HUES48 (cell line): Measurements from ENCODE around the gene CTRB1.
A peak's percentile ranks its signal among the peaks of the same experiment; 100 is the strongest.

Experiments
- H3K27ac ChIP-seq: one replicate; pipeline ENCODE4 v1.7.0; 2013; ENCODE audit warnings: low read depth, low read length, inconsistent platforms
- H3K27me3 ChIP-seq: 2 replicates; pipeline ENCODE4 v1.6.1; 2013; ENCODE audit warnings: mild to moderate bottlenecking, low read length; ENCODE audit not compliant: control insufficient read depth, insufficient read depth
- H3K36me3 ChIP-seq: 2 replicates; pipeline ENCODE4 v1.6.1; 2013; ENCODE audit warnings: low read length; ENCODE audit not compliant: control insufficient read depth, insufficient read depth
- H3K4me1 ChIP-seq: 2 replicates; pipeline ENCODE4 v1.6.1; 2013; ENCODE audit warnings: mild to moderate bottlenecking, low read length; ENCODE audit not compliant: control insufficient read depth, insufficient read depth
- H3K4me3 ChIP-seq: 2 replicates; pipeline ENCODE4 v1.5.1; 2013; ENCODE audit warnings: mild to moderate bottlenecking, low read depth, low read length
- H3K9ac ChIP-seq: 2 replicates; pipeline ENCODE4 v1.6.1; 2013; ENCODE audit warnings: mild to moderate bottlenecking, low read depth, low read length, moderate library complexity
- H3K9me3 ChIP-seq: 2 replicates; pipeline ENCODE4 v1.6.1; 2013; ENCODE audit warnings: low read length; ENCODE audit not compliant: control insufficient read depth, insufficient read depth

Gene CTRB1

GRCh38 chr16:75251280-75252048 is 32.7 kb downstream of the CTRB1 start, which contains the start of gene BCAR1:
Gene BCAR1, minus strand, starts transcription at chr16:75251624. Its CDS starts 142 bp downstream, at chr16:75251482.
- Histone ChIP-seq H3K27me3 (no peaks in the 10 kb centered on the region), H3K9ac (peak within 1 kb of the TSS; percentile 66), H3K4me3 (peak within 1 kb of the TSS; percentile 79), H3K36me3 (no peaks in the 10 kb centered on the region; the same call in 1 of the 2 replicates), H3K9me3 (no peaks in the 10 kb centered on the region), H3K27ac (peak within 1 kb of the TSS; percentile 89), H3K4me1 (peaks cover 56% of the 10 kb centered on the region)

DNA sequence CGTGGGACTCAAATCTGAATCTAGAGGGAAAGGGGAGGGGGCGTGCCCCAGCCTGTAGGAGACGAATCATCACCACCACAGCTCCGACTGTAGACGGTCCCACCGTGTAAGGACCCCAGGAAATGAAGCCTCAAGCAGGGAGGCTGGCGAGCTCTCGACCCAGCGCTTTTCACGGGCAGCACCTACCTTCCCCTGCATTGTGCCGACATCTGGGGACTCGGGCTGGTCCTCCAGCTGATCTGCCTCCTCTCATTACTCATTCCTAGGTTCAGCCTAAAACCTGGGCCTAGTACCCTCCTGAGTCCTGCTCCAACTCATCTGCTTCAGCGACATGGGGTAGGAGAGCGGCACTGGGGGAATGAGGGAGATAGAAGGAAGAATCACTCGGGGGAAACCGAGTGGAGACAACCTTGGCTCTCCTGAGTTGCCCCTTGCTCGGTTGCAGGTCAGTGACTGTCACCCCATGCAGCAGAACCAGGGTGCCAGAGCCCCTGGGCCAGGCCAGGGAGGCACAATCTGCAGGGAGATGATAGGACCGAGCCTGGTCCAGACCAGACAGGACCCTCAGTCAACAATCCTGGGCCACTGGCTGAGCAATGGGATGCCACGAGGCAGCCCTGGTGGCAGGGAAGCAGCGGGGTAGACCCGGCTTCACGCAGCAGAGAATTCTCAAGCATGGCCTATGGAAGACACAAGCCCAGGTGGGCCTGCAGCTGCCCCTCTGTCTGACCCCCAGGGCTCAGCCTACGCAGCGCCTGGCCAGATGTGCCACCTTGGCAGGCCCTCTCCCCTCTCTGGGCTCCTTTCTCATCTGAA is 33.5 kb downstream of the CTRB1 start:
- no peaks in the 10 kb centered on the region for H3K27me3 ChIP-seq
- peaks cover 64% of the 10 kb centered on the region for H3K4me1 ChIP-seq
- peak overlapping the region; percentile 89 for H3K27ac ChIP-seq
- H3K9me3 ChIP-seq: no peaks in the 10 kb centered on the region
- no peaks in the 10 kb centered on the region; the same call in 1 of the 2 replicates for H3K36me3 ChIP-seq
- peak overlapping the region; percentile 21 for H3K9ac ChIP-seq
- H3K4me3 ChIP-seq: peak overlapping the region; percentile 34

- no peaks in the 10 kb centered on the region; the same call in 1 of the 2 replicates for H3K36me3 ChIP-seq
- no peaks in the 10 kb centered on the region for H3K27me3 ChIP-seq
- peaks cover 66% of the 10 kb centered on the region for H3K4me1 ChIP-seq
- H3K27ac ChIP-seq: peak overlapping the region; percentile 89
- peak overlapping the region; percentile 64 for H3K9ac ChIP-seq
- H3K9me3 ChIP-seq: no peaks in the 10 kb centered on the region
- H3K4me3 ChIP-seq: peak overlapping the region; percentile 38
Observed at GRCh38 chr16:75252946-75253911, 34.4 kb downstream of the CTRB1 start.

GRCh38 chr16:75254359-75254837 is 35.6 kb downstream of the CTRB1 start:
- H3K4me3 ChIP-seq: no peak overlapping the region
- H3K27me3 ChIP-seq: no peaks in the 10 kb centered on the region
- no peaks in the 10 kb centered on the region for H3K9me3 ChIP-seq
- peaks cover 70% of the 10 kb centered on the region for H3K4me1 ChIP-seq
- peak overlapping the region; percentile 41; the same call in 1 of the 2 replicates for H3K9ac ChIP-seq
- H3K27ac ChIP-seq: peak overlapping the region; percentile 89
- H3K36me3 ChIP-seq: no peaks in the 10 kb centered on the region

DNA sequence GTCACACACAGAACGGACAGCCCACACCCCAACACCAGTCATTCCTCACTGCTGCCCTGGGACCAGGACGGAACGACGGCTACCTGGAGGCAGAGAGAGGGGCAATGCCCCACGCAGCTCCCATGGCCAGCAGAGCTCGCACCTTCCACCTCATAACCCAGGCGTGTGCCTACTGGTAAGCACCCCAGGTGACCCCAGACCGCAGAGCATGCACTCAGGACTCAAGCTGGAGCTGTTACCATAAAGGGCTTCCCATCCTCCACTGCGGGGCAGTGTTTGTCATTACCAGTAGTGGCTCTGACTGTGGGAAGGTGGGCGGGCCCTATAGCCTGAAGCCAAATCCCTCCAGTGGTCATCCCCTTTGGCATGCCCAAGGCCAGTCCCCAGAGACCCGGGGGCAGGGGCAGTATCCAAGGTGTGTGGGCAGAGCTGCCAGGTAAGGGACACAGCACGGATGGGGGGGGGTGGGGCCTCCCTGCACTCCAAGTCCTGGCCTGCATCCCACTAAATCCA is 37.3 kb downstream of the CTRB1 start:
- no peaks in the 10 kb centered on the region for H3K27me3 ChIP-seq
- H3K27ac ChIP-seq: peak overlapping the region; percentile 83
- H3K4me3 ChIP-seq: no peak overlapping the region
- peaks cover 65% of the 10 kb centered on the region for H3K4me1 ChIP-seq
- no peaks in the 10 kb centered on the region for H3K9me3 ChIP-seq
- no peaks in the 10 kb centered on the region for H3K36me3 ChIP-seq
- no peak overlapping the region for H3K9ac ChIP-seq

DNA sequence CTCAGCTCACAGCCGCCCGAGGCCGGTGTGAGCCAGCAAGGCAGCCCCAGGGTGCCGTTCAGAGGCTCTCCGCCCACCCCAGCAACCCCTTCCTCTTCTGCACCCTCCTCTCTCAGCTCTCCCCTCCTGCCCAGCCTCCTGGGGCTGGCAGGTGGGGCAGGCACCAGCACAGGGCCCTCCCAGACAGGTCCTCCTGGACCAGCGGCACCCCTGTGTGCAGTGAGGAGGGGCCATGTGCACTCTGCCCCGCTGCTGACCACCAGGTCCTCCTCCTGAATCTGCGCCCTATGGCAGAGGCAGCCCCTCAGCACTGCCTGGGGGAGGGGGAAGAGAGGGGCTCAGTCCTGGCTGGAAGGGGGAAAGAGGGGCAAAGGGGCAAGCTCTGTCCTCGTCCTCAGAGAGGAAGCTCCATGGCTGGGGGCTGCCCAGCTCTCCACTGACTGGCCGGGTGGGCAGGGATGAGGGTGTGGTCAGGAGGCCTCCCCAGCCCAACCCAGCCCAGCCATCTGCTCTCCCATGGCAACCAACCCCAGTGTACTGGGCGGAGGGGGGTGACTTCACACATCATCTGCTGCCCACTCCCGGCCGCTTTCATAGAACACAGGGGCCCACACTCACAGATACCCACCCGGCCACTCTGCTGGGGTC is 38.0 kb downstream of the CTRB1 start:
- Histone ChIP-seq H3K27ac (peak overlapping the region; percentile 83), H3K9ac (no peak overlapping the region), H3K27me3 (no peaks in the 10 kb centered on the region), H3K36me3 (no peaks in the 10 kb centered on the region), H3K4me3 (no peak overlapping the region), H3K4me1 (peaks cover 68% of the 10 kb centered on the region), H3K9me3 (no peaks in the 10 kb centered on the region)

GRCh38 chr16:75257886-75258806 is 39.4 kb downstream of the CTRB1 start:
- peaks cover 57% of the 10 kb centered on the region for H3K4me1 ChIP-seq

DNA sequence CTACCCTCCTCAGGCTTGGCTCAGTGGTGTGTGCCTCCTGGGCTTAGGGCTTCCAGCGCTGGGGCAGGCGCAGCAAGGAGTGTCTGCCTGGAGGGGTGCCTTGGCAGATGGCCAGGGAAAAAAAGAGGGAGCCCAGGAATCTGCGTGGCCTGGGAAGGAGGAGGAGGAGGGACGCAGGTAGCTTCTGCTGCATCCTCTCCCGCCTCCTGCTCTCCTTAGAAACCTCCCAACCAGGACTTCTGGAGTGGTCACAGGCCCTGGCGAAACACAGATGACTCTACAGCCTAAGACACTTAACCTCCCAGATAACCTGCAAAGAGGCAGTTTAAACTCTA is 40.0 kb downstream of the CTRB1 start:
- Histone ChIP-seq H3K36me3 (peaks cover 8% of the 10 kb centered on the region), H3K4me1 (peaks cover 52% of the 10 kb centered on the region), H3K9ac (no peak overlapping the region), H3K9me3 (no peaks in the 10 kb centered on the region), H3K27ac (no peak overlapping the region), H3K27me3 (no peaks in the 10 kb centered on the region), H3K4me3 (no peak overlapping the region)

More at GRCh38 chr16:75257886-75258806, 39.4 kb downstream of the CTRB1 start:
- Histone ChIP-seq H3K4me3 (no peak overlapping the region), H3K9me3 (no peaks in the 10 kb centered on the region), H3K36me3 (peaks cover 5% of the 10 kb centered on the region), H3K27me3 (no peaks in the 10 kb centered on the region), H3K27ac (no peak overlapping the region), H3K9ac (no peak overlapping the region)

GRCh38 chr16:75260851-75261589 is 42.2 kb downstream of the CTRB1 start:
- Histone ChIP-seq H3K27me3 (no peaks in the 10 kb centered on the region), H3K4me1 (peaks cover 37% of the 10 kb centered on the region), H3K9ac (no peak overlapping the region), H3K27ac (no peak overlapping the region), H3K9me3 (no peaks in the 10 kb centered on the region), H3K4me3 (no peak overlapping the region), H3K36me3 (peaks cover 12% of the 10 kb centered on the region)
